HG03095 (cell line): Measurements from ENCODE around the gene PHETA2.
"Not testable (repeated sequence)": the region's sequence is repeated elsewhere in the genome, so short reads cannot be mapped to it uniquely, and the experiment has no call there.

ENCODE experiments used
- ATAC-seq: cut with Tn5 transposase; IDR thresholded peaks from one replicate; pipeline ENCODE4 v1.9.1; 2021; ENCODE audit warnings: moderate library complexity; ENCODE audit not compliant: unreplicated experiment

The PHETA2 gene

DNA sequence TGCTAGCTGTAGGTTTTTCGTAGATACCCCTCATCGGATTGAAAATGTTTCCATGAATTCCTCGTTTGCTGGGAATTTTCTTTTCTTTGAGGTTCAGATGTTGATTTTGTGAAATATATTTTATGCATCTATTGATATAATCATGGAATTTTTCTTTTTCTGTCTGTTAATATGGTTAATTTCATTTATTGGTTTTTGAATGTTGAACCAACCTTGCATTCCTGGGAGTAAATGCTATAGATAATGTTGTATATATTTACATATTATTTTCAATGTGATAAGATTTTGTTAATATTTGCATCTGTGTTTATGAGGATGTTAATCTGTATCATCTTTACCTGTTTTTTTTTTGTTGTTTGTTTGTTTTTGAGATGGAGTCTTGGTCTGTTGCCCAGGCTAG lies 27.2 kb downstream of the PHETA2 start:
- no peak for ATAC-seq

DNA sequence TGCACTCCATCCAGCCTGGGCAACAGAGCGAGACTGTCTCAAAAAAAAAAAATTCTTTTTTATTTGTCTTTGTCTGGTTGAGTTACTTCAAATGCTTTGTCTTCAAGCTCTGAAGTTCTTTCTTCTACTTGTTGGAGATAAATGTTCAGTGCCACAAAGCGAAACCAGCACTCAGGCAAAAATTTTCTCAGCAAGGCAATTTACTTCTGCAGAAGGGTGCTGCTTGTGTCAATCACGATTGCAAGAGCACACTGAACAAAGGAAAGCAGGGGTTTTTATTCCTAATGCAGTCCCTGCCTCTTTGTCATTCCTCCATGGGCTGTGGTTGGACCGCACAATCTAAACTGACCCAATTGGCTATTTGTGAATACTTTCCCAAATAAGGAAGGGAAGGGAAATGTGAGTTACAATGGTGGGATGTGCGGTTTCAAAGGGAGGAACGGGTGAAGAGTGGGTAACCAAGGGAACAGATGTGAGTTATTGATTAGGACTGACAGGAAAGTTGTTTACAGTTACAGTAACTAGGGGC lies 30.3 kb downstream of the PHETA2 start:
- not testable (repeated sequence) for ATAC-seq

DNA sequence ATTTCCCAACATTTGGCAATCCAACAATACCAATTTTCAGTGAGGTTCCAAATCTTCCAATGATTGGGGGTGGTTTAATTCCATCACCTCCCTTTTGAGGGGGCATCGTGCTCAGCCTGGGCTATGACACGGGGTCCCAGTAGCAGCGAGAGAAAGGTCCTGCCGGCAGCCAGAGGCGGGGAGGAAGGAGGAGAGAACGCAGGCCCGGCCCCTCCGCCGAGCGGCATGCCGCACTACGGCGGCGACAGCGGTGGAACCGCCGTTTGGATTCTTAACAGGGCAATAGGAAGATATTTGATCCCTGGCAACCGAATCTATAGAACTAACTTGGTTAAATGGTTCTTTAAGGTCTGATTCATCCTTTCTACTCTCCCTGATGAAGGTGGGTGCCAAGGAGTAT lies 34.8 kb downstream of the PHETA2 start:
- ATAC-seq: no peak

DNA sequence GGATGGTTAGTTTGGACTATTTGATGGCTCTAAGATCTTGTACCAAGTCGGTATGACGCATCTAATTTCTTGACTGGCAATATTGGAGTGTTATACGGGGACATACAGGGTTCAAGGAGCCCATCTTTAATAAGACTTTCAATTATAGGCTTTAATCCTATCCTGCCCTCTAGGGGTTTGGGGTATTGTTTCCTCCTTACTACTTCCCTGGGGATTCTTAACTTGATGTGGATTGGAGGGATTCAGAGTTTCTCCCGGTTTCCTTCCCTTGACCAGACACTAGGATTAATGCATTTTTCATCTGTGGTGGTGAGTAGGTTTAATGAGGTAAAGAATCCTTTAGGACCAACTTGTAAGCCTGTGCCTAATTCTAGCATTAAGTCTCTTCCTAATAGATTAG lies 37.8 kb downstream of the PHETA2 start:
- ATAC-seq: no peak

DNA sequence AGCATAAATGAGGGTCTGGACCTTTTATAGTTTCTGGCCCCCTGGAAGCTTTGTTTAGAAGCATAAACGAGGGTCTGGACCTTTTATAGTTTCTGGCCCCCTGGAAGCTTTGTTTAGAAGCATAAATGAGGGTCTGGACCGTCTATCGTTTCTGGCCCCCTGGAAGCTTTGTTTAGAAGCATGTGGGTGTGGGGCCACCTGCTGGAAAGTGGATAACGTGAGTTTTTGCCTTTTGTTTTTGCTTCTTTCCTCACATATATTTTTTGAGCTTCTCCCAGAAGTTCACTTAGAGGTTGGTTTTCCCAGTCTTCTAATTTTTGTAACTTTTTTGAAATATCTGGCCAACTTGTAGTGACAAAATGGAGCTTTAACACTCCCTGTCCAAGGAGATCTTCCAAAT lies 38.7 kb downstream of the PHETA2 start:
- not testable (repeated sequence) for ATAC-seq

DNA sequence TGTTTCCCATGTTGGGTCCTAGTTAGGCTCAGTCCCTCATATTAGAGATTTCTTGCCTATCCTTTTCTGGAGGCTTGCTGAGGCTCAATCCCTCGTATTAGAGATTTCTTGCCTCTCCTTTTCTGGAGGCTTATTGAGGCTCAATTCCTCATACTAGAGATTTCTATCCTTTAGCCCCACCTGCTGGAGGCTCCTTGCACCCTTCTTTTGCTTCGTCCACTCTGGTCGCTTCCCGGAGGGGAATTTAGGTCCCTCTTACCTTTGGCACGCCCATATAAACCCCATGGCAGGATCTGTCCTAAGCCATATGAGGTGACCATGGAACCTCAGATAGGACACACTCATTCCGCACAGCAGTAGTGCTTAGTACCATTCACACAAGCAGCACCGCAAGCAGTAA lies 40.7 kb downstream of the PHETA2 start:
- ATAC-seq: no peak

DNA sequence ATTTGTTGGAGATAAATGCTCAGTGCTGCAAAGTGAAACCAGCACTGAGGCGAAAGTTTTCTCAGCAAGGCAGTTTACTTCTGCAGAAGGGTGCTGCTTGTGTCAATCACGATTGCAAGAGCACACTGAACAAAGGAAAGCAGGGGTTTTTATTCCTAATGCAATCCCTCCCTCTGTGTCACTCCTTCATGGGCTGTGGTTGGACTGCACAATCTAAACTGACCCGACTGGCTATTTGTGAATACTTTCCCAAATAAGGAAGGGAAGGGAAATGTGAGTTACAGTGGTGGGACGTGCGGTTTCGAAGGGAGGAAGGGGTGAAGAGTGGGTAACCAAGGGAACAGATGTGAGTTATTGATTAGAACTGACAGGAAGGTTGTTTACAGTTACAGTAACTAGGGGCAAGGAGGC lies 41.4 kb downstream of the PHETA2 start:
- not testable (repeated sequence) for ATAC-seq

DNA sequence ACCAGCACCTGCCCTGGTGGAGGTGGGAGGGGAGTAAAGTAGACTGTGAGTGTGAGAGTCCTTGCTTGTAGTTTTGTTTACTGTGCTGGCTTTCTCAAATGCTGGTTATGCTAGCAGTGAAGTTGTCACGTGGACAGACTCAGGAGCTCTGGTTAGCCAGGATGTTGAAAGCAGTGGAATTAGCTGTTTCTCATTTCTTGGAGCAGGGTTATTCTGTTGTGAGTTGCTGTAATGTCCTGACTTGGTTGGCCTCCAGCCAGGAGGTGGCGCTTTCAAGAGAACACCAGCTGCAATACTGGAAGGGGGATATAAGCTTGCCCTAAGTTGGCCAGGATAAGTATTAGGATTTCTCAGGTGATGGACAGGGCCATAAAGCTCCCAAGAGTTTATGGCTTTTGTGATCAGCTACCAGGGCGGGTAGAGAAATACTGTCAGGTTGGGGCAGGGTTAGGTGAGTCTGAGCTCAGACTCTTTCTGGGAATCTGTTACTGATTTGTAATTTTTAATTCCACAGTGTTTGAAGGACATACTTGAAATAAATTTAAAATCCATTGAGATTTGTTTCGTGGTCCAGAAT lies 42.9 kb downstream of the PHETA2 start:
- no peak for ATAC-seq

DNA sequence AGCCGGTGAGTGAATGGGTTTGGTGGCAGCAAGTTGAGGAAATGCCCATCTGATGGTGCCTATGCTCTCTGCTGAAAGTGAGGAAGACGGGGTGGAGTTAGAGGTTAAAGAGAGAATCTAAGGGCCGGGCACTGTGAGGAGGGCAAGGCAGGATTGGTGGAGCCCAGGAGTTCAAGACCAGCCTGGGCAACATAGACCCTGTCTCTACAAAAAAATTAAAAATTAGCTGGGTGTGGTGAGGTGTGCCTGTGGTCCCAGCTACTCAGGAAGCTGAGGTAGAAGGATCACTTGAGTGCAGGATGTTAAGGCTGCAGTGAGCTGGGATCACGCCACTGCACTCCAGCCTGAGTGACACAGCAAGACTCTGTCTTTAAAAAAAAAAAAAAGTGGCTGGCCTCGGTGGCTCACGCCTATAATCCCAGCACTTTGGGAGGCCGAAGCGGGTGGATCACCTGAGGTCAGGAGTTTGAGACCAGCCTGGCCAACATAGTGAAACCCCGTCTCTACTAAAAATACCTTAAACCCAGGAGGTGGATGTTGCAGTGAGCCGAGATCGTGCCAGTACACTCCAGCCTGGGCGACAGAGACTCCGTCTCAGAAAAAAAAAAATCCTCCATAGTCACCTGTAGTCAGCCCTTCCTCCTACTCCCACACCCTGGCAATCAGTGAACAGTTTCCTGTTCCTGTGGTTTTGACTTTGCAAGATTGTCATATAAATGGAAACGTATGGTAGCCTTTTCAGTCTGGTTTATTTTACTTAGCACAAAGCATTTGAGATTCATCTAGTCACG lies 46.4 kb downstream of the PHETA2 start:
- not testable (repeated sequence) for ATAC-seq

DNA sequence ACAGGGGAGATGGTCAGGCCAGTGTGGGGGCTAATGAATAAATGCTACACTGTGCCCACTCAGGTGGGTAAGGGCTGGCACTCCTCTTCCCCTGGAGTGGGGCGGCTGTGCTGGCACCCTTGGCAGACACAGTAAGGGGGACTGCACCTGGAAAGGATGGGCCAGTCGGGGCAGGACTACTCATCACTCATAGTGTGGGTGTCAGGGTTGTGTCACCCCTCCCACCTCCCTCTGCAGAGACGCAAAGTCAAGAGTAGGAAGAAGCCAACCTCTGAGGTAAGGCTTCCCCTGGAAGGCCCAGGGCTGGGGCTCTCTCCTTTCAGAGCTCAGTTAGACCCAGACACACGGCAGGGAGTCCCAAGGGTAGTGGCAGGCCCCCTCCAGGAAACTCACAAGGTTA lies 49.5 kb downstream of the PHETA2 start:
- not testable (repeated sequence) for ATAC-seq

DNA sequence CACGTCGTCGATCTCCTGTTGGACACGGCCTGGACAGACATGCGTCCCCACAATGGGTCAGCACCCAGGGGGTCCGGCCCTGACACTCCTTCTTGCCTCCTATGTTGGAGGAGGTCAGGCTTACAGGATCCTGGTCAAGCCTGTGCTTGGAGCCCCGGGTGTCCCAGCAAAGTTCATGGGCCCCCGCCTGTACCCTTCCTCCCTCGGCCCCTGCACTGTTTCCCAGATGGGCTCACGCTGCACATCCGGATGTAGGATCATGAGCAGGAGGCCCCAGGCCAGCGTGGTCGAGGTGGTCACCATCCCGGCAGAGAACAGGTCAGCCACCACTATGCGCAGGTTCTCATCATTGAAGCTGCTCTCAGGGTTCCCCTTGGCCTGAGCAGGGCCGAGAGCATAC lies 53.6 kb downstream of the PHETA2 start:
- ATAC-seq: no peak

DNA sequence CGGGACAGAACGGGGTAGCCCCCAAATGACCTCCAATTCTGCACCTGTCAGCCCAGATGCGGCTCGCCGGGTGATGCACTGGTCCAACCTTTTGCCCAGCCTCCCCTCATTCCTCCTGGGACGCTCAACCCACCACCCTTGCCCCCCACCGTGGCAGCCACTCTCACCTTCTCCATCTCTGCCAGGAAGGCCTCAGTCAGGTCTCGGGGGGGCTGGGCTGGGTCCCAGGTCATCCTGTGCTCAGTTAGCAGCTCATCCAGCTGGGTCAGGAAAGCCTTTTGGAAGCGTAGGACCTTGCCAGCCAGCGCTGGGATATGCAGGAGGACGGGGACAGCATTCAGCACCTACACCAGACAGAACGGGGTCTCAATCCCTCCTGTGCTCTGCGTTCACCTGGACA lies 54.0 kb downstream of the PHETA2 start:
- not testable (repeated sequence) for ATAC-seq
